ENCODE data around the gene LIPC. TPM values are rescaled to one million over a fixed set of nuclear protein-coding genes. Genes with fewer than 3 reads are reported as not detected.

Gene LIPC
- total RNA-seq, 1 experiment from 2014 or later, result not detected

GRCh38 chr15:58477170-58477569 lies 45.4 kb downstream of the LIPC start:
- Histone ChIP-seq H3K9me3 (ENCODE audit: control insufficient read depth in 1 of 2, insufficient read depth in 1 of 2, low read depth in 1 of 2, low read length in 2 of 2) (no peaks in the 10 kb centered on the region), H3K79me2 (ENCODE audit: insufficient read depth, low read length) (no peaks in the 10 kb centered on the region), H3K27ac (ENCODE audit: low read depth, low read length) (no peak overlapping the region), H2AFZ (ENCODE audit: low read depth, low read length, poor library complexity, severe bottlenecking) (no peak overlapping the region), H4K20me1 (ENCODE audit: insufficient read depth) (no peaks in the 10 kb centered on the region), H3K4me1 (ENCODE audit: control insufficient read depth in 1 of 2, insufficient read depth in 2 of 2, low read length in 2 of 2) (peaks cover 6 to 17% of the 10 kb centered on the region in 2 experiments; a peak in 2 of 4 replicates), H3K27me3 (ENCODE audit: insufficient read depth, low read length) (no peaks in the 10 kb centered on the region), H3K4me2 (ENCODE audit: low read length) (no peak overlapping the region), H3K4me3 (replicated peaks in 1 of 2; ENCODE audit: low read depth in 1 of 2, low read length in 2 of 2) (no peak overlapping the region), H3K9ac (ENCODE audit: low read length) (no peak overlapping the region), H3K9me2 (ENCODE audit: insufficient read depth) (no peaks in the 10 kb centered on the region), H3K36me3 (ENCODE audit: control insufficient read depth in 1 of 2, insufficient read depth in 2 of 2, low read length in 2 of 2) (no peaks in the 10 kb centered on the region)
- intact Hi-C loops (cut with micrococcal nuclease), result no loop called here
- ATAC-seq (no peak), DNase-seq (ENCODE audit: low read depth, low spot score) (no peak)
- ChIA-PET CTCF (no interaction called here), POLR2A (interaction anchor here (2.9 kb wide), 1 partner anchor 9 kb away, joined by 7 read pairs; no protein-coding TSS in a partner anchor), RAD21 (ENCODE audit: low non-redundant PET in 1 of 2, low total read pairs in 2 of 2, uncharacterized antibody in 2 of 2, unreplicated experiment in 2 of 2) (no interaction called here)
- no TSS peak for BruUV-seq (replicated peaks)
- TF ChIP-seq POLR2AphosphoS5 (IDR thresholded peaks at IDR 0.05; ENCODE audit: low read depth, low read length) (no peak), JUND (IDR thresholded peaks at IDR 0.05) (no peak), ELF1 (IDR thresholded peaks at IDR 0.05; ENCODE audit: borderline replicate concordance, low read depth) (no peak), ZFX (IDR thresholded peaks at IDR 0.05) (no peak), CEBPB (IDR thresholded peaks at IDR 0.05; ENCODE audit: low read depth) (no peak), REST (IDR thresholded peaks at IDR 0.05; ENCODE audit: low read depth) (no peak), SIN3A (IDR thresholded peaks at IDR 0.05; ENCODE audit: low read depth) (no peak), FOSL1 (IDR thresholded peaks at IDR 0.05; ENCODE audit: low read depth) (no peak), EZH2phosphoT487 (IDR thresholded peaks at IDR 0.05; ENCODE audit: borderline replicate concordance) (no peak)
- TF ChIP-seq, protein P1, sequence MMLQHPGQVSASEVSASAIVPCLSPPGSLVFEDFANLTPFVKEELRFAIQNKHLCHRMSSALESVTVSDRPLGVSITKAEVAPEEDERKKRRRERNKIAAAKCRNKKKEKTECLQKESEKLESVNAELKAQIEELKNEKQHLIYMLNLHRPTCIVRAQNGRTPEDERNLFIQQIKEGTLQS (IDR thresholded peaks at IDR 0.05), result no peak
